Measurements from ENCODE around the gene ABCD1.

DNA sequence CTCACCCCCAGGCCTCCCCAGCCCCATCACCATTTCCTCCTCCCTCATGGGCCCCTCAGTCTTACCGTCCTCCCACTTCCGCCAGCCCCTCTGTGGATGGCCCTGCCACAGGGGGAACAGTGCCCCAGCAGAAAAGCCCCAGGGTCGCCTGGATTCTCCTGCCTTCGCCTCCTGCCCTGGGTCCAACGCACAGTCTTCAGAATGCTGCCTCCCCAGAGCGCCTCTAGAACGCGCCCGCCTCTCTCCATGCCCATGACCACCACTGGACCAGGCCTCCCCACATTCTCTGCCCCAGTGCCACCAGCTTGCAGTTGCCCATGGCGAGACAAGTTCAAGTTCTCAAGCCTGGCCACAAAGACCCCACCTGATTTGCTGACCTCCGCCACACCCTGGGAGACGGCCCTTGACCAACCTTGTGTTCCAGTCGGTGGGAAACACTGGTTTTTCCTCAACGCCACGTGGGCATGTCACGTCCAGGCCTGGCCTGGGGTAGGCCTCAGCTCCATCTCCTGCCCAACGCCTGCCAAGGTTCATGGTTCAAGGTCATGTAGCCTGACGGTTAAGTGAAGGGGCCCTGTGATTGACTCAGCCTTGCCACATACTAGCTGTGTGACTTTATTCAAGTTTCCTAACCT lies 38.8 kb downstream of the ABCD1 start:
- TF ChIP-seq, protein P1, sequence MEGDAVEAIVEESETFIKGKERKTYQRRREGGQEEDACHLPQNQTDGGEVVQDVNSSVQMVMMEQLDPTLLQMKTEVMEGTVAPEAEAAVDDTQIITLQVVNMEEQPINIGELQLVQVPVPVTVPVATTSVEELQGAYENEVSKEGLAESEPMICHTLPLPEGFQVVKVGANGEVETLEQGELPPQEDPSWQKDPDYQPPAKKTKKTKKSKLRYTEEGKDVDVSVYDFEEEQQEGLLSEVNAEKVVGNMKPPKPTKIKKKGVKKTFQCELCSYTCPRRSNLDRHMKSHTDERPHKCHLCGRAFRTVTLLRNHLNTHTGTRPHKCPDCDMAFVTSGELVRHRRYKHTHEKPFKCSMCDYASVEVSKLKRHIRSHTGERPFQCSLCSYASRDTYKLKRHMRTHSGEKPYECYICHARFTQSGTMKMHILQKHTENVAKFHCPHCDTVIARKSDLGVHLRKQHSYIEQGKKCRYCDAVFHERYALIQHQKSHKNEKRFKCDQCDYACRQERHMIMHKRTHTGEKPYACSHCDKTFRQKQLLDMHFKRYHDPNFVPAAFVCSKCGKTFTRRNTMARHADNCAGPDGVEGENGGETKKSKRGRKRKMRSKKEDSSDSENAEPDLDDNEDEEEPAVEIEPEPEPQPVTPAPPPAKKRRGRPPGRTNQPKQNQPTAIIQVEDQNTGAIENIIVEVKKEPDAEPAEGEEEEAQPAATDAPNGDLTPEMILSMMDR (conservative IDR thresholded peaks at IDR 0.05): no peak
- no peak for TF ChIP-seq ZFX (IDR thresholded peaks at IDR 0.05)
